NCI-H345 (cell line): ENCODE results near the gene TDG.
"Not testable (repeated sequence)": the region's sequence is repeated elsewhere in the genome, so short reads cannot be mapped to it uniquely, and the experiment has no call there.

Experiments
- DNase-seq: peaks from one replicate; lab custom pipeline; 2025; lab: John Stamatoyannopoulos, UW

TDG gene

GRCh38 chr12:103960616-103961227, 5.0 kb upstream of the TDG start:
- no peak for DNase-seq

- DNase-seq = no peak
These were observed 3.2 kb upstream of the TDG start for GRCh38 chr12:103962493-103962892.

GRCh38 chr12:103964805-103965204, 867 bp upstream of the TDG start:
- DNase-seq = no peak

GRCh38 chr12:103965255-103965589, 450 bp upstream of the TDG start:
- no peak for DNase-seq

- DNase-seq = no peak
These were observed 1.1 kb downstream of the TDG start for GRCh38 chr12:103966736-103967135.

- no peak for DNase-seq
These were observed 3.7 kb downstream of the TDG start for GRCh38 chr12:103969391-103969790.

- no peak for DNase-seq
These were observed 8.2 kb downstream of the TDG start for GRCh38 chr12:103973909-103974308.

GRCh38 chr12:103975368-103975767, 9.7 kb downstream of the TDG start:
- DNase-seq = no peak

- no peak for DNase-seq
These were observed 12.8 kb downstream of the TDG start for GRCh38 chr12:103978384-103978982.

GRCh38 chr12:103986829-103987228, 21.2 kb downstream of the TDG start:
- no peak for DNase-seq

- DNase-seq = no peak
These were observed 28.6 kb downstream of the TDG start for GRCh38 chr12:103994235-103994634.

- no peak for DNase-seq
These were observed 30.9 kb downstream of the TDG start for GRCh38 chr12:103996595-103996994.

GRCh38 chr12:103997286-103997900, 31.7 kb downstream of the TDG start:
- no peak for DNase-seq

- DNase-seq = no peak
These were observed 33.3 kb downstream of the TDG start for GRCh38 chr12:103998976-103999375.

- no peak for DNase-seq
These were observed 35.2 kb downstream of the TDG start for GRCh38 chr12:104000807-104001434.

GRCh38 chr12:104002686-104003085, 37.0 kb downstream of the TDG start:
- no peak for DNase-seq

- no peak for DNase-seq
These were observed 37.9 kb downstream of the TDG start for GRCh38 chr12:104003596-104003995.

GRCh38 chr12:104006929-104007328, 41.3 kb downstream of the TDG start:
- no peak for DNase-seq

- no peak for DNase-seq
These were observed 44.4 kb downstream of the TDG start for GRCh38 chr12:104010121-104010520.

GRCh38 chr12:104010606-104011169, 45.0 kb downstream of the TDG start:
- no peak for DNase-seq

GRCh38 chr12:104011253-104011652, 45.6 kb downstream of the TDG start:
- no peak for DNase-seq

- DNase-seq = no peak
These were observed 46.7 kb downstream of the TDG start for GRCh38 chr12:104012331-104012730.

GRCh38 chr12:104021862-104022261, 56.2 kb downstream of the TDG start:
- DNase-seq = not testable (repeated sequence)
